GM13976 (cell line): Measurements from ENCODE around the gene CDKN2B-AS1.

Experiments
- DNase-seq: peaks from one replicate; pipeline ENCODE4 v3.0.0; 2012; ENCODE audit warnings: low spot score
- CTCF ChIP-seq: IDR thresholded peaks from 2 replicates; pipeline ENCODE4 v1.5.1; 2012; ENCODE audit warnings: borderline replicate concordance, mild to moderate bottlenecking; ENCODE audit not compliant: insufficient read depth; ENCODE audit errors: extremely low read depth, missing control alignments, control extremely low read depth
- in situ Hi-C: fragments of 300-500 bp; cut with MboI; formaldehyde crosslinking; loops from one replicate; pipeline ENCODE4 v1.12.0; 2022; ENCODE audit warnings: low sequenced_read_pairs, mixed read lengths, inconsistent platforms; ENCODE audit not compliant: unreplicated experiment

CDKN2B-AS1 gene

DNA sequence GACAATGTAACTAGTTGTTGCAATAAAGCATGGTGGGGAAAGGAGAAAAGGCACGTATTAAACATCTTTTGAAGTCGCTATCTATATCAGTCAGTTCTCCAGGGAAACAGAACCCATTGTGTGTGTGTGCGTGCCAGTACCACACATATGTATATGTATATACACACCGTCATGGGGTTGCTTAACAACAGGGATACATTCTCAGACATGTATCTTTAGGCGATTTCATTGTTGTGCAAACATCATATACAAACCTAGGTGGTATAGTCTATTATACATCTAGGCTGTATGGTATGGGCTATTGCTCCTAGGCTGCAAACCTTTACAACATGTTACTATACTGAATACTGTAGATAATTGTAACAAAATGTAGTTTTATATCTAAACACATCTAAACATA, 2.3 kb downstream of the CDKN2B-AS1 start:
- DNase-seq = no peak
- TF ChIP-seq CTCF = no peak
- in situ Hi-C loops = no loop called here

GRCh38 chr9:21997480-21997879, 2.9 kb downstream of the CDKN2B-AS1 start:
- no peak for DNase-seq
- no peak for TF ChIP-seq CTCF
- in situ Hi-C loops = no loop called here

- no peak for TF ChIP-seq CTCF
- no peak for DNase-seq
- in situ Hi-C loops = no loop called here
Measured at GRCh38 chr9:21998026-21998425, 3.4 kb downstream of the CDKN2B-AS1 start.

DNA sequence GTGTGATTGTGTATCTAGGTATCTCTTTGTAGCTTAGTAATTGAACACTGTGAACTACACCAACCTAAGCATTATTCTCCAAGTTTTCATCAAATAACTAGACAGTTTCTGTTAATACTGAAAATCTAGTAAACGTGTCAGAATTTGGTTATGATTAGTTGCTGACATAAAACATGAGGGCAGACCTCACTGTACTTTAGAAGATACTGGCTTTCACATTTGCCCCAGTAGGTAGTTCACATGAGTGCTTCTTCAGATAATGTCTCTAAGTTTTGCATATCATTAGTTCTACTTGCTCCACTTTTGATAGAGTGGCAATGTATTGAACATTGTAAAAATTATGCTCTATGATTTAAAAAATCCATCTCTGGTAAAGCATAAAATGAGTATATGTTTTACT, 7.4 kb downstream of the CDKN2B-AS1 start:
- no peak for TF ChIP-seq CTCF
- in situ Hi-C loops = no loop called here
- DNase-seq = no peak

GRCh38 chr9:22005021-22005701, 10.6 kb downstream of the CDKN2B-AS1 start:
- TF ChIP-seq CTCF = no peak
- in situ Hi-C loops = no loop called here
- no peak for DNase-seq

DNA sequence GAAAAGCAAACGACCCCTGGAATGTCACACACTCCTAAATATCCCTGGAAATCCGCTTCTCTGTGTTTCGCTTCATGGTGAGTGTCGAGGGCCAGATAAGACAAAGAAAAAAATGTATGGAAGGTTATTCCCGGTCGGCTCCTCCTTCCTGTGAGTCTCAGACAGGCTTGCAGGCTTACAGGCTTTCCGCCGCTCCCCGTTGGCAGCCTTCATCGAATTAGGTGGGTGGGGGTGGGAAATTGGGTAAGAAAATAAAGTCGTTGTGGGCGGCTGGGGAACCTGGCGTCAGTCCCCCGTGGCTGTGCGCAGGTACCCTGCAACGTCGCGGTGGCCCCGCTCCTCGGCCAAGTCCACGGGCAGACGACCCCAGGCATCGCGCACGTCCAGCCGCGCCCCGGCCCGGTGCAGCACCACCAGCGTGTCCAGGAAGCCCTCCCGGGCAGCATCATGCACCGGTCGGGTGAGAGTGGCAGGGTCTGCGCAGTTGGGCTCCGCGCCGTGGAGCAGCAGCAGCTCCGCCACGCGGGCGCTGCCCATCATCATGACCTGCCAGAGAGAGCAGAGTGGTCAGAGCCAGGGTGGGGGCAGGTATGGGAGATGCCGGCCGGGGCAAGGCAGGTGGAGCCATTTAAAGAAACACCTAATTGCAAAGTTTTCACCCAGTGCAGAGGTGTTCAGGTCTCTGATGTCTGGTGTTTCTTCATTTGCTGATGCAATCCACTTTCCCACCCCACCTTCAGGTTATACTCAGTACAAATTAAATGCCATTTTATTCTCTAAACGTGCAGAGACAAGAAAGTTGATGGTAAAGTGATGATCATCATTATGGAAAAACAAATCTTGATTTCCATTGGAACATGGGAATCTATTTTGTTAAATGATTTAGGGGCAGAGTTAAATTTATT, 11.4 kb downstream of the CDKN2B-AS1 start:
- TF ChIP-seq CTCF = no peak
- in situ Hi-C loops = no loop called here
- no peak for DNase-seq
